KOPT-K1 (cell line): ENCODE results near the gene TBX4.
"Not testable (repeated sequence)": the region's sequence is repeated elsewhere in the genome, so short reads cannot be mapped to it uniquely, and the experiment has no call there.

ENCODE experiments used
- H3K27ac ChIP-seq: fragments of 200-600 bp; sonication (generic); 2 replicates; pipeline ENCODE4 v1.5.1; 2016; ENCODE audit warnings: antibody characterized with exemption, mild to moderate bottlenecking, low read depth, low read length; ENCODE audit not compliant: poor library complexity, severe bottlenecking
- H3K36me3 ChIP-seq: fragments of 200-600 bp; sonication (generic); 2 replicates; pipeline ENCODE4 v1.5.1; 2017; ENCODE audit warnings: antibody characterized with exemption, mild to moderate bottlenecking, low read length, moderate library complexity; ENCODE audit not compliant: insufficient read depth
- H3K9me3 ChIP-seq: fragments of 200-600 bp; sonication (generic); 2 replicates; pipeline ENCODE4 v1.5.1; 2017; ENCODE audit warnings: antibody characterized with exemption, low read length, mild to moderate bottlenecking; ENCODE audit not compliant: insufficient read depth, poor library complexity, severe bottlenecking

The TBX4 gene

GRCh38 chr17:61486135-61487120 is 34.2 kb downstream of the TBX4 start:
- H3K27ac ChIP-seq: no peak overlapping the region
- no peaks in the 10 kb centered on the region for H3K9me3 ChIP-seq
- no peaks in the 10 kb centered on the region for H3K36me3 ChIP-seq

GRCh38 chr17:61487161-61487988 is 35.2 kb downstream of the TBX4 start:
- Histone ChIP-seq H3K27ac (no peak overlapping the region), H3K36me3 (no peaks in the 10 kb centered on the region), H3K9me3 (no peaks in the 10 kb centered on the region)

DNA sequence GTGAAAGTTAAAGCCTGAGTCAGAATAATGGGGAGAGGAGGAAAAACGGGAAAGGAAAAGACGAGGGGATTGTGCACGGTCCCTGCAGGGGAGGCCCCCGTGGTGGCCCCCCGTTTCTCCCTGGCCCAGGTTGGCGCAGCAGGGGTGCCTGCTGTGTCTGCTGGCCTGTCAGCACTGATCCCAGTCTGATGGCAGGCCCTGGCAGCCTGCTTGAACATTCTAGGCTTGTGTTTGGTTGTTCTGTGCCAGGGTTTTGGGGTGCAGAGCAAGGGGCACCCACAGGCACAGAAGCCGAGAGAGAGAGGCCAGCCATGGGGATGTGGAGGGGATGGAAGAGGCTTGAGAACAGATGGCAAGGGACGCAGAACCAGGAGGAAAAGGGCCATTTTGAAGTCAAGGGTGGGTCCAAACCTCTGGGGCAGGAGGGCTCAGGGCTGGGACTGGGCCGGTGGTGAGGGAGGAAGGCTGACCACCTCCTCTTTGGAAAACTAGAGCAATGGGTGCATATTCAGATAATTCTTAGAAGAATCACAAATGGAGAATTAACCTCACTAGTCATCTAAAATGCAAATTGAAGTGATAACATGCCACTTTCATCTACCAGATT is 35.9 kb downstream of the TBX4 start:
- no peaks in the 10 kb centered on the region for H3K9me3 ChIP-seq
- H3K27ac ChIP-seq: no peak overlapping the region
- H3K36me3 ChIP-seq: no peaks in the 10 kb centered on the region

GRCh38 chr17:61488878-61489718 is 36.9 kb downstream of the TBX4 start:
- H3K36me3 ChIP-seq: no peaks in the 10 kb centered on the region
- no peak overlapping the region for H3K27ac ChIP-seq

GRCh38 chr17:61489719-61490490 is 37.7 kb downstream of the TBX4 start:
- Histone ChIP-seq H3K27ac (no peak overlapping the region), H3K9me3 (no peaks in the 10 kb centered on the region), H3K36me3 (no peaks in the 10 kb centered on the region)

More at GRCh38 chr17:61488878-61489718, 36.9 kb downstream of the TBX4 start:
- H3K9me3 ChIP-seq: no peaks in the 10 kb centered on the region

DNA sequence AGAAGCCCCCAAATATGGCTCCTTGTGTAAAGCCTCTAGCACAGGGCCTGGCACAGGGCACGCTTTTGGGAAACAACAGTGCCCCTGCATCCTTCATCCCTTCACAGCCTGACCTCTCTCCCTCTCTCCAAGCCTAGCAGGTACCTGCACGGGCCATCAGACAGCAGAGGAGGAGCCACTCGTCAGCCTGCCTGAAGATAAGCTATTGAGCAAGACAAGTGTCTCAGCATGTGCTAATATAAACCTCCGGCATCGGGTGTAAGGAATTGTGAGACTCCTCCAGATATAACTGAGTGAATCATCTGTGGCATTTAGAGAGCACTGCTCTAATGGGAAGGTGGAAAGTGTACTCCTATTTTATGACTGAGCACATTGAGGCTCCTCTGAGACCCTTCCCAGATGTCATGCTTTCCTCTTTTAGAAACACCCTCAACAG is 38.3 kb downstream of the TBX4 start:
- no peaks in the 10 kb centered on the region for H3K36me3 ChIP-seq
- H3K9me3 ChIP-seq: no peaks in the 10 kb centered on the region
- no peak overlapping the region for H3K27ac ChIP-seq

- H3K27ac ChIP-seq: no peak overlapping the region
- no peaks in the 10 kb centered on the region for H3K9me3 ChIP-seq
- H3K36me3 ChIP-seq: no peaks in the 10 kb centered on the region
Measured at GRCh38 chr17:61491981-61492380, 39.8 kb downstream of the TBX4 start.

- Histone ChIP-seq H3K27ac (no peak overlapping the region), H3K36me3 (no peaks in the 10 kb centered on the region), H3K9me3 (no peaks in the 10 kb centered on the region)
Measured at GRCh38 chr17:61492759-61493526, 40.7 kb downstream of the TBX4 start.

GRCh38 chr17:61493830-61494324 is 41.7 kb downstream of the TBX4 start:
- not testable (repeated sequence) for H3K9me3 ChIP-seq, H3K27ac ChIP-seq, H3K36me3 ChIP-seq

DNA sequence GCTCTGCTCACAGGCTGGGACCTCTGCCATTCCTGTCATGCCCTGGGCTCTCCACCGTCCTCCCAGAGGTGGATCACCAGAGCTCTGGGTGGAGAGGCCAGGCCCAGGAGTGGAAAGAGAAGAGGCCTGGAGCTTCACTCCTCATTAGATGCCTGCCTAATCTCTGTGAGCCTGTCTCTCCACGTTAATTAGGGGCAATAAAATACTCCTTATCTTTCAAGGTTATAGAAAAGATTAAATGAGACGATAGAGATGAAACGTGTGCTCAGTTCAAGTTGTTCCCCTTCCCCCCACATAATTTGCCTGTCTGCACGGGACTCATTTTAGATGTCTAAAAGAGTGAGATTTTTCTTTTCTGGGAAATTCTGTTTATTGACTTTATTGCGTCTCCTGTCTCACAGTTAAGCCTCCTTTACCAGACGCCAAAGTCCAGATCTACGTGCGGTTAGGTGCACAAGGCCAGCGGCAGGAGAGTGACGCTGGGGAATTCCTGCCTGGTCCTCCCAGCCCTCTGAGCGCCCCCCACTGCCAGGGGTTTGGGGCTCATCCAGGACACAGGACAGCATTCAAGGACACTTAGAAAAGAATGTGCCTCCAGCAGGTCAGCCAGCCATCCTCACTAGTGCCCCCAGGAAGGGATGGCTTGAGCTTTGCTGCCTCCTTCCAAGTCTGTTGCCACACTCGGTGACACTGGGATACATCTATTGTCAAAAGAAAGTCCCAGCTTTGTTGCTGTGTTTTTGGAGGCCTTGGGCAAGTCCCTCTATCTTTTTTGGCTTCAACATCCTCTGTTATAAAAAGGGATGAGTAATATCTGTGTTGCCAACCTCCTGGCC is 42.3 kb downstream of the TBX4 start:
- H3K27ac ChIP-seq: no peak overlapping the region
- no peaks in the 10 kb centered on the region for H3K9me3 ChIP-seq
- no peaks in the 10 kb centered on the region for H3K36me3 ChIP-seq

DNA sequence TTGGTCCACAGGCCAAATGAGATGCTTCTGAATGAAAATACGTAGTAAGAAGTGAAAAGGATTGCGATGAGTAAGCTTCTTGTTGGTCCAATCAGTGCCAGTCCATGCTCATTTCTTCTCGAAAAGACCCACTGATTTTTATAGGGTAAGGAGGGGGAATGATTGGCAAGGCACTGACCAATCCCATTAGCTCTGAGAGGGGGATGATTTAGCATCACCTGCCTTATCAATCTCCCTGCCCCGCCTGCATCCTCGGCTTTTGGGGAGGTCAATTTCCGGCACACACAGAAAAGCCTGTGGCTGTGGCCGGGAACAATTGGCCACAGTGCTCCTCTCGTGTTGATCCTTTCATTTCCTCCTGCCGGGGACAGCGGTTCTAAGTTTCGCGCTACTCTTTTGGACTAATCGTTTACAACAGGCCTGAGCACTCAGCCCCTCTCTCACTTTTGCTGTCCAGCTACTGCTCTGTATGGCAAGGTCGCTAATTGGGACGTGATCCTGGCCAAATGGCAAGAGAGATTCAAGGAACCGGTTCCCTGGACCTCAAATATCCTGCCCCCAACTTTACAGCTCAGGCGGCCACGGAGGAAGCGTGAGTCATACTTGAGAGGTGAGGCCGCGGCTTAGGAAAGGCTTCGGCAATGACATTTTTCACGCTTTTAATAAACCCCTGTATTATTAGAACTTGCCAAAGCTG is 43.1 kb downstream of the TBX4 start:
- Histone ChIP-seq H3K36me3 (no peaks in the 10 kb centered on the region), H3K9me3 (no peaks in the 10 kb centered on the region), H3K27ac (no peak overlapping the region)
